ENCODE measurements around the gene SERHL2.
"Not testable (repeated sequence)": the region's sequence is repeated elsewhere in the genome, so short reads cannot be mapped to it uniquely, and the experiment has no call there.

SERHL2 gene

DNA sequence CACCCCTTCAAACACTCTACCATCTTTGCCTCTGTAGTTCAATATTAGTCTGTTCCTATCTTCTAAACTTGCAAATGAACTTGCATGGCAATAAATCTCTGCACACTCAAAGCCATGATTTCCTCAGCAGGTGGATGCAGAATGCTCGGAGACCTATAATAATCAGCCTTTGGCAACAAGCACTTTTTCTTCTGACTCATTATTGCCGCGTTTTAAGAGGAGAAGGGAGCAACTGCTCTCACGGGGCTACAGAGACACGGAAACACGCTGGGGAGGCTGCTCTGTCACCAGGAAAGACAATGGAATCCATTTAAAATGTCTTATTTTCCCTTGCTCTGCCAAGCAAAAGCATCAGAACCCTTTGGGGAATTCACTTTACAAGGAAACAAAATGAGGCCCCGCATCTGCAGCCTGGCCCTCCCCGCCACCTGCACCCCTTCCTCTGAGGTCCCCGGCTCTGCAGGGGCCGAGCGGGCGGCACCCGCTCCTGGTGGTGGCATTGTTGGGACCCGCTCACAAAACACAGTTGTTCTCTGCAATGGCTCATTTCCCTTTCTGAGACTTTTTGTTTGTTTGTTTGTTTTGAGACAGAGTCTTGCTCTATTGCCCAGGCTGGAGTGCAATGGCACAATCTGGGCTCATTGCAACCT, 18.5 kb upstream of the SERHL2 start:
- not testable (repeated sequence) for DNase-seq (ENCODE audit: low read depth in 2 of 2)

DNA sequence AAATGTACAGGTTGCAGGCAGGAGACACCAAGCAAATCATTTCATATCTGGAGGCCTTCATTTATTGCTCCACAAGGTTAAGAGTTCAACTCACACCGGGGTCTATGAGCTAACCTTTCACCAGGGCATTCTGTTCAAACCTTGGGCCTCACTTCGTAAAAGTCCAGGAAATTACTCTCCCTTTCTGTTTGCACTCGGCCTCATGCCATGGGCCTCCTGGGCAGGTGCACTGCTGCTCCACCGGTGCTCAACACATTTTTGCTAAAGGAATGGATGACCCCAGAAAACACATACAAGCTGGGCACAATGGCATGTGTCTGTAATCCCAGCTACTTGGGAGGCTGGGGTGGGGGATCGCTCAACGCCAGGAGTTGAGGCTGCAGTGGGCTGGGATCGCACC, 17.6 kb upstream of the SERHL2 start:
- DNase-seq (ENCODE audit: low read depth in 2 of 2) = no peak

DNA sequence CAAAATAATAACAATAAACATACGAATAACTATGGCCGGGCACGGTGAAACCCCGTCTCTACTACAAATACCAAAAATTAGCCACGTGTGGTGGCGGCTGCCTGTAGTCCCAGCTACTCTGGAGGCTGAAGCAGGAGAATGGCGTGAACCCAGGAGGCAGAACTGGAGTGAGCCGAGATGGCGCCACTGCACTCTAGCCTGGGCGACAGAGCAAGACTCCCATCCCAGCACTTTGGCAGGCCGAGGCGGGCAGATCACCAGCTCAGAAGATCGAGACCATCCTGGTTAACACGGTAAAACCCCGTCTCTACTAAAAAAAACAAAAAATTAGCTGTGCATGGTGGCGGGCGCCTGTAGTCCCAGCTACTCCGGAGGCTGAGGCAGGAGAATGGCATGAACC, 17.1 kb upstream of the SERHL2 start:
- not testable (repeated sequence) for DNase-seq (ENCODE audit: low read depth in 2 of 2)

DNA sequence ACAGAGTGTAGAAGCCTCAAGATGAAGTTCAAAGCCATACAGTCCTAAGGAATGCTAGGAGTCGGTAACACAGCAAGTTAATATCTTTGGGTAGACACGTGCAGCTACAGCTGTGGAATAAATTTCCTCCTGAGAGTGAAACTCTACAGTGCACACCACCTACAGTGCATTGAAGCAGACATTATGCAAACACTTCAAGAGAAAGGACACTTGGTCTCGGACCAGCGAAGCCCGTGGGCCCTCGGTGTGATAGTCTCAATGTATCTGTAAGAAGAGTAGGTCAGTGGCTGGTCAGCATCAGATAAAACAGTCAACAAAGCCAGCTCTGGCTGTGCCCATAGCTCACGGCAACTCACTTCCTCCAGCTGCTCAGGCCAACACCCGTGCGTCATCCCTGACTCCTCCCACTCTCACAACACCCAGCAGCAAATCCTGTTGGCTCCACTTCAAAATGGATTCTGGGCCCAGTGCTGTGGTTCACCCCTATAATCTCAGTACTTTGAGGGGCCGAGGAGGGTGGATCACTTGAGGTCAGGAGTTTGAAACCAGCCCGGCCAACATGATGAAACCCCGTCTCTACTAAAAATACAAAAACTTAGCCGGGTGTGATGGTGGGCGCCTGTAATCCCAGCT, 16.4 kb upstream of the SERHL2 start:
- not testable (repeated sequence) for DNase-seq (ENCODE audit: low read depth in 2 of 2)

DNA sequence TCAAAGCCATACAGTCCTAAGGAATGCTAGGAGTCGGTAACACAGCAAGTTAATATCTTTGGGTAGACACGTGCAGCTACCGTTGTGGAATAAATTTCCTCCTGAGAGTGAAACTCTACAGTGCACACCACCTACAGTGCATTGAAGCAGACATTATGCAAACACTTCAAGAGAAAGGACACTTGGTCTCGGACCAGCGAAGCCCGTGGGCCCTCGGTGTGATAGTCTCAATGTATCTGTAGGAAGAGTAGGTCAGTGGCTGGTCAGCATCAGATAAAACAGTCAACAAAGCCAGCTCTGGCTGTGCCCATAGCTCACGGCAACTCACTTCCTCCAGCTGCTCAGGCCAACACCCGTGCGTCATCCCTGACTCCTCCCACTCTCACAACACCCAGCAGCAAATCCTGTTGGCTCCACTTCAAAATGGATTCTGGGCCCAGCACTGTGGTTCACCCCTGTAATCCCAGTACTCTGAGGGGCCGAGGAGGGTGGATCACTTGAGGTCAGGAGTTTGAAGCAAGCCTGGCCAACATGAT, 14.5 kb upstream of the SERHL2 start:
- not testable (repeated sequence) for DNase-seq (ENCODE audit: low read depth in 2 of 2)

DNA sequence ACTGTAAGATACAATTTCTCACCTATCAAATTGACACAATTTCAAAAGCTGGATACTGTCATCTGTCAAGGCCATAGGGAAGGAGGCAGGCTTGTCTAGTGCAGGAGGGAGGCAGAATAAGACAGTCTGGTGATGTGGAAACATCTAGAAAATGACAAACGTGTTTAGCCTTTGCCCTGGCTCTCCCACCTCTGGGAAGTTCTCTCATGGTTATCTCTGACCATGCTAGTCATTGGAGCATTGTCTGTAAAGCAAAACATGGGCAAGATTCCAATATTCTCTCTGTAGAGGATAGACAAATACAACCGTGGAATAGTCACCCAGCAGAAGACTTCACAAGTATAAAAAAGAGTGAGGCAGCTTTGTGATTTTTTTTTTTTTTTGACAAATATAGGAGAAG, 9.1 kb upstream of the SERHL2 start:
- no peak for DNase-seq (ENCODE audit: low read depth in 2 of 2)

DNA sequence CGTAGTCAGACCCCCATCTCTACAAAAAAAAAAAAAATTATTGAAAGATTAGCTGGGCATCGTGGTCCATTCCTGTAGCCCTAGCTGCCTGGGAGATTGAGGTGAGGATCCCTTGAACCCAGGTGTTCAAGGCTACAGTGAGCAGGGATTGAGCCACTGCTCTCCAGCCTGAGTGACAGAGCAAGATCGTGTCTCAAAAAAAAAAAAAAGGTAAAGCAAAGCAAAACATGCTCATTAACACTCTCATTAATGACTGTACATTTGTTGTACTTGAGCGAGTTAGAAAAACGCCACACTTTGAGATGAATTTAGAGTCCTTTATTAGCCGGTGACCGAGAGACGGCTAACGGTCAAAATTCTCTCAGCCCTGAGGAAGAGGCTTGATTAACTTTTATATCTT, 6.2 kb upstream of the SERHL2 start:
- DNase-seq (ENCODE audit: low read depth in 2 of 2) = no peak

DNA sequence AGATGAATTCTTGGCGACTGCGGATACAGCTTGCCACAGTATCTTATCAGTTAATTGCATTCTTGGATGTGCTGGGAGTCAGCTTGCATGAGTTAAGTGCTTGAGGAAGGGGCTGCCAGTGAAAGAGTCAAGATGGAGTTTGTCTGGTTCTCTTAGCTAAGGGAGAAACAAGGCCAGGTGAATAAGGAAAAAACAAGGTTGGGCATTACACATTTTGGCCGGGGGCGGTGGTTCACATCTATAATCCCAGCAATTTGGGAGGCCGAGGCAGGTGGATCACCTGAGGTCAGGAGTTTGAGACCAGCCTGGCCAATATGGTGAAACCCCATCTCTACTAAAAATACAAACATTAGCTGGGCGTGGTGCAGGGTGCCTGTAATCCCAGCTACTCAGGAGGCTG, 5.6 kb upstream of the SERHL2 start:
- DNase-seq (ENCODE audit: low read depth in 2 of 2) = not testable (repeated sequence)

DNA sequence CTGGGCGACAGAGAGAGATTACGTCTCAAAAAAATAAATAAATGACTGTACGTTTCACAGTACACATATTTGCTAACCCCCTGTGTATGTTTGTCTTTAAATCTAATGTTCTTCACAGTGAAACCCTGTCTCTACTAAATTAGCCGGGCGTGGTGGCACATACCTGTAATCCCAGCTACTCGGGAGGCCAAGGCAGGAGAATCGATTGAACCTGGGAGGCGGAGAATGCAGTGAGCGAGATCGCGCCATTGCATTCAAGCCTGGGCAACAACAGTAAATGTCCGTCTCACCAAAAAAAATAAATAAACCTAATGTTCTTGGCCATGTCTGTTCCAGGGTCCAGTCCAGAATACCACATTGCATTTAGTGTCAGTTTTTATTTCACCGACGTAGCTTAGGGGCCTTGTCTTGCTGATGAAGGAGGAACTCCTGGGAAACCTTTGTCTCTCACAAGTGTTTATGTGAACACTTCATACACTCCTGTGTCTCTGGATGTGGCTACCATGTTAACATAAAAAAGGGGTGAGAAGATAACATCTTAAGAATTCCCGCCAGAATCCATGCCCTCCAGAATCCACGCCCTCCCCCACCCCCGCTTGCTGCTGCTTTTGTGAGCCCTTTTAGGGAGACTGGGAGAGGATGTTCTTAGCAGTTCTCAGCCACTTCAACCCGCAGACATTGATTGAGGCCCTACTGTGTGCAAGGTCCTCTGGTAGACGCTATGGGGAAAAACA, 5.0 kb upstream of the SERHL2 start:
- DNase-seq (ENCODE audit: low read depth in 2 of 2) = no peak

DNA sequence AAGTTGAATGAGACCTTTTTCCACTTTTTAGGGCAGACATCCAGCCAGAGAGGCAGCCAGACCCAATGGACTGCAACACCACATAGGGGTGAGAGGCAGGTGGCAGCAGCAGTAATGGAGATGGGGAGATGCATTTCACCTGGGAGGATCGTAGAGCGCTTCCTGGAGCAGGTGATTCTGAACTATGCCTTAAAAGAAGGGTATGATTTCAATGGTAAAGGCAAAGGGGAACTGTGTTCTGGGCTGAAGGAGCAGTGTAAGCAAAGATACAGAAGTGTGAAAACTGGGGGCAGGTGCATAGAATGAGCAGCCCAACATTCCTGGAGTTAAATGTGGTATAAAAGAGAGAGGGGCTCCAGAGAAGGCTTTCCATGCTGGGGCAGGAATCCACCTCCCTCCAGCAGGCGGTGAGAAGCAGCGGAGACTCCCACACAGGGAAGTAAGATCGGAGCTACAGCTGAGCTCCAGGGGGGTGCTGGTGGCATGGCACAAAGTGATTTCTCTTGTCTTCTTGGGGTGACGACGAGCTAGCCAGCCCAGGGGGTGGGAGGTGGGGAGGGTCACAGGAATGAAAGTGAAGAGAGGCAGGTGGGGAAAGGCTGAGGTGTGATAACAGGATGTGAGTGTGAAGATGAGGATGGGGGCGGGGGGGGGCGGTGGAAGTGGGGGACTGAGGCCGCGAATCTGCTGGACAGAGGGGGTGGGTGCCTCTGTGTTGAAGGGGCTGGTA, 4.3 kb upstream of the SERHL2 start:
- DNase-seq (ENCODE audit: low read depth in 2 of 2) = no peak

DNA sequence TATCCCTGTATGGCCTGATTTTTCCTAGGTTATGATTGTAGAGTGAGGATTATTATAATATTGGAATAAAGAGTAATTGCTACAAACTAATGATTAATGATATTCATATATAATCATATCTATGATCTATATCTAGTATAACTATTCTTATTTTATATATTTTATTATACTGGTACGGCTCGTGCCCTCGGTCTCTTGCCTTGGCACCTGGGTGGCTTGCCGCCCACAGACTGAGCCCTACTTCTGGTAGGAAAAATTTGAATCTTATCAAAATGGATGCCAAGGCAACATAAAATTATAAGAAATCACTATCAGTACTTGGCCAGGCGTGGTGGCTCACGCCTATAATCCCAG, 1.5 kb upstream of the SERHL2 start:
- DNase-seq (ENCODE audit: low read depth in 2 of 2) = not testable (repeated sequence)

DNA sequence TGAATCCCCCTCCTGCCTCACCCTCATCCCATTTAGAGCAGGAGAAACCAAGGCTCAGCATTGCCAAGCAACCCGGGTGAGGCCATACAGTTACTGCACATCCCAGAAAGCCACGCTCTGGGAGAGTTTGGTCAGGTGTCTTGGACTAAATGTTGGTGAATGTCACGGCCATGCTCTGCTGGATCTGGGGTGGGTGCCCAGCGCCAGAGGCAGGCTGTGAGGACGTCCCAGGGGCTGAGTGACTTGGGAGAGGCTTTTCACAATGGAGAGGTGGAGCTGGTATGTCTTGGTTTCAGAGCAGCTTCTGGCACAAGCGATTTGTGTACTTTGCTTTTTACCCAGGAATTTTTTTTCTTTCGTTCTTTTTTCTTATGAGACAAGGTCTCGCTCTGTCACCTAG, 6.6 kb downstream of the SERHL2 start:
- DNase-seq (ENCODE audit: low read depth in 2 of 2) = no peak

DNA sequence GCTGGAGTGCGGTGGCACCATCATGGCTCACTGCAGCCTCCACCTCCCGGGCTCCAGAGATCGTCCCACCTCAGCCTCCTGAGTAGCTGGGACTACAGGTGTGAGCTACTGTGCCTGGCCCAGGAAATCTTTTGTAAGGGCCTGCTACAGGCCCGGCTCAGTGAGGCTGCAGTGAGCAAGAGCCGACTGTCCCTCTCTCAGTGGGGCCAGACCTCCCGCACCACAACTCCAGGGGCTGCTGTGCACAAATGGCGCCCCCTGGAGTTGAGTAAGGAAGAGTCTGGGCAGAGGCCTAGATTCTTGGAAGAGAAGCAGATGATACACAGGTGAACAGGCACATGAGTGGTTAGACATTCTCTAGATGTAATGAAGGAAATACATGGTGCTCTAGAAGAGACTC, 7.0 kb downstream of the SERHL2 start:
- DNase-seq (ENCODE audit: low read depth in 2 of 2) = no peak

DNA sequence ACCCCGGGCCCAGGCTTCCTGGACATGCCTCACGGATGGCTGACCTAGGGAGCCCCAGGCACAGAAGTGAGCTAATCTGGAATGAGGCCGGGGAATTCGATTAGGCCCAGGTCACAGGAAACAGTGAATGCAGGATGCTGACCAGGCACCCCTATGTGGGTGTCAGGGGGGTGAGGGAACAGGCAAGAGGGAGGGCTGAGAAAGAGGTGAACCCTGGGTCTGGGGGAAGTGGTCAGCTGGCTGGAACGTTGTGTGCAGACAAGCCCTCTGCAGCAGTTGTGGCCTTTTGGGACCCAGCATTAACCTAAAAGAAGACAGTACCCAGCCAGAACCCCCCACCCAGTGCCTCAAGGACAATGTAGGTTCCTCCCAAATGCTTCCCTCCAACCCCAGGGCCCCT, 8.1 kb downstream of the SERHL2 start:
- no peak for DNase-seq (ENCODE audit: low read depth in 2 of 2)

DNA sequence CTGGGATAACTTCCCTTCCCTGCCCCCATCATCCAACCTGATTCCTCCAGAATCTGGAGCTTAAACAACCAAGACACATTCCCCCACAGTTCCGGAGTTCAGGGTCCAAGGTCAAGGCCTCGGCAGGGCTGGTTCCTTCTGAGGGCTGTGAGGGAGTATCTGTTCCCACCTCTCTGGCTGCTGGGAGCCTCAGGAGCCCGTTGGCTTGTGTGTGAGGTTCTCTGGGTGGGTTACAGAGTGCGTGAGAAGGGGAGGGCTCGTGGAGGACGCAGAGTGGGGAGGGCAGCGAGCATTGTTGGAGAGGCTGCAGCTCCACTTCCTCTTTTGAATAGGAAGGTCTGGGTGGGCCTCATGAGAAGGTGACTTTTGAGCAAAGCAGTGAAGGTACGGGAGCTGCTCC, 8.5 kb downstream of the SERHL2 start:
- DNase-seq (ENCODE audit: low read depth in 2 of 2) = no peak

DNA sequence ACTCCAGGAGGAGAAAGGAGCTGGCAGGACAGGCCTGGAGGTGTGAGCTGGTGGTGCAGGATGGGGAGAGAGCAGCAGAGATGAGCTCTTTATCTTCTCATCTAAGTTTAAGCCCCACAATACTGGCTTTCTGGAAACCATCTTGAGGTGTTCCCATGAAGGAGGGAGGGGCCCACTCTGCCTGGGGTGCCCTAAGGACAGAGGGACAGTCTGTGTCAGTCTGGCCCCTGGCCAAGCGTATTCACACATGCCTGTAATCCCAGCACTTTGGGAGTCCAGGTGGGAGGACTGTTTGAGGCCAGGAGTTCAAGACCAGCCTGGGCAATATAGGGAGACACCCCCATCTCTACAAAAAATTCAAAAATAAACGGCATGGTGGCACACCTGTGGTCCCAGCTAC, 8.9 kb downstream of the SERHL2 start:
- no peak for DNase-seq (ENCODE audit: low read depth in 2 of 2)

DNA sequence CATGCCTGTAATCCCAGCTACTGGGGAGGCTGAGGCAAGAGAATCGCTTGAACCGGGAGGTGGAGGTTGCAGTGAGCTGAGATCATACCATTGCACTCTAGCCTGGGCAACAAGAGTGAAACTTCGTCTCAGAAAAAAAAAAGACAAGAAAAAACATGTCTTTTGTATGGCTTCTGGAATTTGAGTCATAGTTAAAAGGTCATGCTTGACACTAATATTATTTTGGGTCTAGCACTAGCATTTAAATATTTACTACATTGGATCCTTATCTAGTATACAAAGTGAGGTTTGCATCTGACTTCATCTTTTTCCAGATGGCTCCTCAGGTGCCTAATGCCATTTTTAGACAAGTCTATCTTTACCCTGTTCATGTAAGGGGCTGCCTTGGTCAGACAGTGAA, 10.2 kb downstream of the SERHL2 start:
- DNase-seq (ENCODE audit: low read depth in 2 of 2) = not testable (repeated sequence)

DNA sequence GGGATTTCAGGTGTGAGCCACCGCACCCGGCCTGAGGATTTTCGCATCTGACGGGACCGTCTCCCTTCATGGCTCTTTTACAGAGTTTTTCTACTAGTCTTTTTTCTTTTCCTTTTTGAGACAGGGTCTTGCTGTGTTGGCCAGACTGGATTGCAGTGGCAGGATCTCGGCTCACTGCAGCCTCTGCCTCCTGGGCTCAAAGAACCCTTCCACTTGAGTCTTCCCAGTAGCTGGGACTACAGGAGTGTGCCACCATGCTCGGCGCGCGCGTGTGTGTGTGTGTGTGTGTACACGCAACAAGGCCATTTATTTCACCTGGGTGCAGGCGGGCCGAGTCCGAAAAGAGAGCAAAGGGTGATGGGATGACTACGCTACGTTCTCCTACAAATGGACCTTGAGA, 10.9 kb downstream of the SERHL2 start:
- DNase-seq (ENCODE audit: low read depth in 2 of 2) = no peak

DNA sequence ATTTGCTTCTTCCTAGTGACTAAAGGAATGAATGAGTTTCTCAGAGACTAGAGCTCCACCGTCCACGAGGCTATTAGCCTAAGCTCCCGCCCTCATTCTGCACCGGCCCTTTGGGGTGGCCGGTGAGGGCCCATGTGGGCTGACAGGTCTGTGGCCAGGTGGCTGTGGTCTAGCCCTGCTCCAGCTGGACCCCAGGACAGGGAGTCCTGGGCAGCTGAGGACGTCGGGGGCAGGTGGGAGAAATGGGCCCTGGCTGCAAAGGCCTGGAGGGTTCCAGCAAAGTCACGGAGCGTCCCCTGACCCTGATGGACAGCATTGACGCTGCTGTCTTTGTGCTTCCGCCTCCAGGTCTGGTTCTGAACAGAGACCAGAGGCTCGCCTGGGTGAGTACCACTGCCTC, 12.2 kb downstream of the SERHL2 start:
- no peak for DNase-seq (ENCODE audit: low read depth in 2 of 2)

DNA sequence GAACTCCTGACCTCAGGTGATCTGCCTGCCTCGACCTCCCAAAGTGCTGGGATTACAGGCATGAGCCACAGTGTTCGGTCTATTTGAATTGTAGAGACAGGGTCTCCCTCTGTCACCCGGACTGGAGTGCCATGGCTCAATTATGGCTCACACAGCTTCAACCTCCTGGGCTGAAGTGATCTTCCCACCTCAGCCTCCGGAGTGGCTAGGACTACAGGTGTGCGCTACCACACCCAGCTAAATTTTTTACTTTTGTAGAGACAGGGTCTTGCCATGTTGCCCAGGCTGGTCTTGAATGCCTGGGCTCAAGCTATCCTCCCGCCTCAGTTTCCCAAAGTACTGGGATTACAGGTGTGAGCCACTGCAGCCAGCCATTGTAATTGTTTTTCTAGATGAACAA, 14.2 kb downstream of the SERHL2 start:
- DNase-seq (ENCODE audit: low read depth in 2 of 2) = not testable (repeated sequence)

DNA sequence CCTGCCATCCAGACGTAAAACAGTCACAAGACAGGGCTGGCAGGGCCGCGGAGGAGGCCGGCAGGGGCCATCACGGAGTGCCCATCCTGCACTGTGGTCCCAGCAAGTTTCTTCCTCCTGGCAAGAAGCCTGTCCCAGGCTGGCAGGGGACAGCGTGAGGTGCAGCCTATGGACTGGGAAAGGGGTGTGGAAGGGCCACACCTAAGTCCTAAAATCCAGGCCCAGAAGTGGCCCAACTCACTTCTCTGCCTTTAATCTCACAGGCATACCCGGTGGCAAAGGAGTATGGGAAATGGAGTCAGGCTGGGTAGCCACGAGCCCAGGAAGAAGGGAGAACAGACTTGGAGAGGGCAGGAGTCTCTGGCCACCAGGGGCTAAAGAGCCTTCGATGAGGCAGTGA, 16.8 kb downstream of the SERHL2 start:
- not testable (repeated sequence) for DNase-seq (ENCODE audit: low read depth in 2 of 2)

DNA sequence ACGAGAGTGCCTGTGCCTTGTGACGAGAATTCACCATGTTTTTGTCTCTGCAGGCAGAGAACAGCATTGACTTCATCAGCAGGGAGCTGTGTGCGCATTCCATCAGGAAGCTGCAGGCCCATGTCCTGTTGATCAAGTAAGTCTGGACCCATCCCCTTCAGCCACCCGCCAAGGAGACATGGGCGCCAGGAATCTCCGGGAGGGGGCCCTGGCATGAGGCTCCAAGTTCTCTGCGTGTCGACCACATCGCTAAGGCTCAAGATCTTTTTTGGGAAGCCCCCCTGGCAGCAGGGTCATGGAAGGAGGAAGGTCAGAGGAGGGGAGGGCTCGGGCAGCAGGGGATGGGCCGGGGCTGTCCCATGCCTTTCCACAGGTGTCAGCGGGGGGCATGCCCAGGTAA, 17.3 kb downstream of the SERHL2 start:
- not testable (repeated sequence) for DNase-seq (ENCODE audit: low read depth in 2 of 2)
